HUES6 (cell line): ENCODE measurements around the gene TMPRSS4.
"Not testable (repeated sequence)": the region's sequence is repeated elsewhere in the genome, so short reads cannot be mapped to it uniquely, and the experiment has no call there.

Experiments
- H3K27ac ChIP-seq: 2 replicates; pipeline ENCODE4 v1.7.0; 2013; ENCODE audit warnings: low read depth, mild to moderate bottlenecking, low read length, inconsistent platforms
- H3K27me3 ChIP-seq: 2 replicates; pipeline ENCODE4 v1.6.1; 2013; ENCODE audit warnings: low read length; ENCODE audit not compliant: control insufficient read depth, insufficient read depth
- H3K36me3 ChIP-seq: 2 replicates; pipeline ENCODE4 v1.6.1; 2013; ENCODE audit warnings: low read length; ENCODE audit not compliant: control insufficient read depth, insufficient read depth
- H3K4me1 ChIP-seq: 2 replicates; pipeline ENCODE4 v1.6.1; 2013; ENCODE audit warnings: low read length; ENCODE audit not compliant: control insufficient read depth, insufficient read depth
- H3K4me3 ChIP-seq: 2 replicates; pipeline ENCODE4 v1.5.1; 2013; ENCODE audit warnings: low read depth, low read length
- H3K9ac ChIP-seq: one replicate; pipeline ENCODE4 v1.6.1; 2013; ENCODE audit warnings: mild to moderate bottlenecking, low read length
- H3K9me3 ChIP-seq: 2 replicates; pipeline ENCODE4 v1.6.1; 2013; ENCODE audit warnings: low read depth, low read length; ENCODE audit not compliant: control insufficient read depth, insufficient read depth

TMPRSS4 gene

GRCh38 chr11:118057251-118058145, 19.4 kb upstream of the TMPRSS4 start:
- H3K9me3 ChIP-seq, result no peaks in the 10 kb centered on the region
- H3K4me1 ChIP-seq, result no peaks in the 10 kb centered on the region
- H3K27ac ChIP-seq, result no peak overlapping the region
- no peaks in the 10 kb centered on the region for H3K27me3 ChIP-seq
- H3K9ac ChIP-seq, result no peak overlapping the region
- H3K36me3 ChIP-seq, result no peaks in the 10 kb centered on the region
- no peak overlapping the region for H3K4me3 ChIP-seq

GRCh38 chr11:118058311-118059245, 18.3 kb upstream of the TMPRSS4 start:
- no peak overlapping the region for H3K4me3 ChIP-seq
- no peak overlapping the region for H3K9ac ChIP-seq
- H3K4me1 ChIP-seq, result no peaks in the 10 kb centered on the region
- no peaks in the 10 kb centered on the region for H3K36me3 ChIP-seq
- no peaks in the 10 kb centered on the region for H3K27me3 ChIP-seq
- no peaks in the 10 kb centered on the region for H3K9me3 ChIP-seq
- H3K27ac ChIP-seq, result no peak overlapping the region

- Histone ChIP-seq H3K36me3 (no peaks in the 10 kb centered on the region), H3K9ac (no peak overlapping the region)
Measured at GRCh38 chr11:118059246-118059940, 17.5 kb upstream of the TMPRSS4 start.

DNA sequence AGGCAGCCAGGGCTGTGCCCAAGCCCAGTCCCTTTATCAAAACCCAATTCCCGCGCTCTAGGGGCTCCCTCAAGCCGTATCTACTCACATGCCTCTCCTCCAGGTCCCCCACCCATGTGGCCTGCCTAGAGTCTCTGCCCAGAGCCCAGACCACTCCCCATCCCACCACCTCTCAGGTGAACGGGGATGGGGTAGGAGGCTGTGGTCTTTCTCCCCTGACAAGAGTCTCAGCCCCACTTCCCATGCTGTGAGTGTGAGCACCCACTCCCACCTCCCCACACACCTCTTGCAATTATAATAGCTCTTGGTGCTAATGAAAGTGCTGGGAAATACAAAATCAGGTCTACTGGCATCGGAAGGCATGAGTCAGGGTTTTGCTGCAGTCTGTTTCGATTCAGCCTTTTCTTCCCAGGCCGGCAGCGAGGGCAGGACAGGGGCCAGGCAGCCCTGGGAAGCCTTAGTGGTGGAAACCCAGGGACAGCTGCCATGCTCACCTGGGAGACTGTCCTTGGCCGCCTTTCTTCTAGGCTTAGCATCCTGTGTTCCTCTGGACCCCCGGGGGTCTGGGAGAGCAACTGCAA, 16.7 kb upstream of the TMPRSS4 start:
- Histone ChIP-seq H3K4me1 (no peaks in the 10 kb centered on the region), H3K27ac (no peak overlapping the region), H3K36me3 (no peaks in the 10 kb centered on the region), H3K9me3 (no peaks in the 10 kb centered on the region), H3K4me3 (no peak overlapping the region), H3K9ac (no peak overlapping the region), H3K27me3 (no peaks in the 10 kb centered on the region)

More at GRCh38 chr11:118059246-118059940, 17.5 kb upstream of the TMPRSS4 start:
- no peaks in the 10 kb centered on the region for H3K9me3 ChIP-seq
- no peaks in the 10 kb centered on the region for H3K27me3 ChIP-seq
- H3K4me1 ChIP-seq, result no peaks in the 10 kb centered on the region
- no peak overlapping the region for H3K4me3 ChIP-seq
- no peak overlapping the region for H3K27ac ChIP-seq

DNA sequence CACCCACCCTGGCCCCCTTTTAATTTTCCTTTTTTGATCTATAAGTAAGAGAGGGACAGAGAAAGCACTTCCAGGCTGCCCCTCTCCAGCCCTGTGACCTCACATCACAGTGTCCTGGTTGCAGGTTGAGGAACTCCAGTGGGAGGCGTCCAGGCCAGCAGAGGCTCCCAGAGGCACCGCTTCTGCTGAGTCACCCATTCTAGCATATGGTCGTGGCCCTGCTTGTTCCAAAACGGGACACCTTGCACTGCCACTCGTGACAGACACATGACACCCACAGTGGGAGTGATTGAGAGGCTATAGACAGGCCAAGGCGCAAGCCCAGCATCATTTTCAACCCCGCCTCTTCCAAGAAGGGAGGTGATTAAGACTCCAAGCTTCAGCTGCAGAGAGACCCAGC, 16.0 kb upstream of the TMPRSS4 start:
- H3K9ac ChIP-seq, result no peak overlapping the region
- H3K27me3 ChIP-seq, result no peaks in the 10 kb centered on the region
- no peaks in the 10 kb centered on the region for H3K4me1 ChIP-seq
- no peak overlapping the region for H3K27ac ChIP-seq
- H3K4me3 ChIP-seq, result no peak overlapping the region
- no peaks in the 10 kb centered on the region for H3K36me3 ChIP-seq
- H3K9me3 ChIP-seq, result no peaks in the 10 kb centered on the region

DNA sequence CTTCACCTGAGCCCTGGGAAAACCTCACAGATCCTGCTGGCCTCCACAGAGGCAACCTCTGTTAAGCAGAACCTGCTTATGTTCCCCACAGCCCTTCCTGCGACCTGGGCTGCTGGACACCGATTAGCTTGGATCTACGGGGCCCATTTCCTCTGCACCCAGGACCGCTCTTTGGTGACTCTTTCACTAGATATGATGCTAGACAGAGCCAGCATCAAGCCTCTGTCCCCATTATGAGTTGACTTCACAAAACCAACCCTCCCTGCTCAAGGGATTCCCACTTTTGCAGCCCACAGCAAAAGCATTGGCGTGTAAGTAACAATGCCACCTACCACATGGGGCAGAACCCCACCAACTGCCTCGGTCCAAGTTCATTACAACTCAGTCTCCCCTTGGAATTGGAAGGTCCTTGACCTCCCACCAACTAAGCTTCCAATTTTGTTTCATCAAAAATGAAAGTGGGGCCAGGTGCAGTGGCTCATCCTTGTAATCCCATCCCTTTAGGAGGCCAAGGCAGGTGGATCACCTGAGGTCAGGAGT, 15.2 kb upstream of the TMPRSS4 start:
- Histone ChIP-seq H3K4me1 (no peaks in the 10 kb centered on the region), H3K4me3 (no peak overlapping the region), H3K27me3 (no peaks in the 10 kb centered on the region), H3K9me3 (no peaks in the 10 kb centered on the region), H3K9ac (no peak overlapping the region), H3K36me3 (no peaks in the 10 kb centered on the region), H3K27ac (no peak overlapping the region)

DNA sequence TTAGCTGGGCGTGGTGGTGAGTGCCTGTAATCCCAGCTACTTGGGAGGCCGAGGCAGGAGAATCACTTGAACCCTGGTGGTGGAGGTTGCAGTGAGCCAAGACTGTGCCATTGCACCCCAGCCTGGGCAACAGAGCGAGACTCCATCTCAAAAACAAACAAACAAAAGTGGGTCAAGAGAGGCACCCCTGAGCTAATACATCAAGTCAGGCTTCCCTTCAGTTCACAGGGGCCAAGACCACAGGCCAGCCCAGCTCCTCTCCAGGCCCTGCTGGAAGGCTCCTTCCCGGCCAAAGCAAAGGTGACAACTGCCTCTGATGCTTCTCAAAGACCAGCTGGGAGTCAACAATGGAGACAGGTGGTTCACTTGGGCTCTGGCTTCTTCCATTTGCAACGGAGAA, 14.7 kb upstream of the TMPRSS4 start:
- not testable (repeated sequence) for H3K9ac ChIP-seq, H3K4me1 ChIP-seq, H3K4me3 ChIP-seq, H3K27me3 ChIP-seq, H3K27ac ChIP-seq, H3K36me3 ChIP-seq, H3K9me3 ChIP-seq

GRCh38 chr11:118062631-118063030, 14.2 kb upstream of the TMPRSS4 start:
- not testable (repeated sequence) for H3K36me3 ChIP-seq, H3K4me3 ChIP-seq, H3K4me1 ChIP-seq, H3K27me3 ChIP-seq, H3K27ac ChIP-seq, H3K9me3 ChIP-seq, H3K9ac ChIP-seq

DNA sequence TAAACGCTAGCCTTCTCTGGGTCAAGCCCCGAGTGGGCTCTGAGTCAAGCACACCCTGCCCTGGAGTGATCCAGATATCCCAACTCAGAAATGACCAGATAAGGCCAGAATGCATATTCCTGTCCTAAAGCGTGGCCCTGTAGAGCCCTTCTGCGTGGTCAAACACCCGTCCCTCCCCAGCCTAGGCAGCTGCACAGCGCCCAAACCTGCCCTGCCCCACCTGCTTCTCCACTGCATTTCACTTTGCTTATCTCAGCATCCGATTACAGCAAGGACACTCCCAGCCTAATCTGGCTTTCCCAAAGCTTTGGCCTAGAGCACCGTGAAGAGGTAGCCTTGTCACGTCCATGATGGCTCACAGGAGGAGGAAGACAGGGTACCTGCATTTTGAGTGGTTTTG, 11.9 kb upstream of the TMPRSS4 start:
- no peak overlapping the region for H3K4me3 ChIP-seq
- no peak overlapping the region for H3K9ac ChIP-seq

GRCh38 chr11:118065384-118065783, 11.5 kb upstream of the TMPRSS4 start:
- Histone ChIP-seq H3K36me3 (no peaks in the 10 kb centered on the region), H3K9me3 (no peaks in the 10 kb centered on the region), H3K4me3 (no peak overlapping the region), H3K4me1 (no peaks in the 10 kb centered on the region), H3K27me3 (no peaks in the 10 kb centered on the region), H3K9ac (no peak overlapping the region), H3K27ac (no peak overlapping the region)

More for the DNA sequence above, 11.9 kb upstream of the TMPRSS4 start:
- Histone ChIP-seq H3K9me3 (no peaks in the 10 kb centered on the region), H3K4me1 (no peaks in the 10 kb centered on the region), H3K27me3 (no peaks in the 10 kb centered on the region), H3K27ac (no peak overlapping the region), H3K36me3 (no peaks in the 10 kb centered on the region)
